Peyer's patch (tissue), 4 donors: ENCODE data around the gene EPOP.

ENCODE experiments used
- POLR2A ChIP-seq, 2 donors: fragments of 450-650 bp; IDR thresholded peaks; one replicate each; pipeline ENCODE4 v1.5.1; 2017; ENCODE audit warnings: antibody characterized with exemption in 2 of 2, mild to moderate bottlenecking in 2 of 2, moderate library complexity in 2 of 2
- TF ChIP-seq, protein P1 (sequence below), 6 experiments: fragments of 450-650 bp in 4 of 6; fragments of 200-600 bp in 2 of 6; sonication (generic) in 1 of 6; IDR thresholded peaks; one replicate each; pipeline ENCODE4 v1.5.1; 2017 to 2019; ENCODE audit warnings: antibody characterized with exemption in 6 of 6, mild to moderate bottlenecking in 3 of 6, moderate library complexity in 1 of 6

DNA sequence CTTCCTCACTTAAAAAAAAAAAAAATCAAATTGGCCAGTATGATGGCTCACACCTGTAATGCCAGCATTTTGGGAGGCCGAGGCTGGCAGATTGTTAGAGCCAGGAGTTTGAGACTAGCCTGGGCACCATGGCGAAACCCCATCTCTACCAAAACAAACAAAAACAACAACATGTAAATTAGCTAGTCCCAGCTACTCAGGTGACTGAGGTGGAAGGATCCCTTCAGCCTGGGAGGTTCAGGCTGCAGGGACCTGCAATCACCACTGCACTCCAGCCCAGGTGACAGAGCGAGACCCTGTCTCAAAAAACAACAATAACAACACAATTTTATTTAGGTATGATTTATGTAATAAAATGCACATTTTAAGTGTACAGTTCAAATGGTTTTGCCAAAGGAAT lies 6.3 kb upstream of the EPOP start:
- TF ChIP-seq POLR2A (IDR thresholded peaks at IDR 0.05): no peak
- TF ChIP-seq, protein P1, sequence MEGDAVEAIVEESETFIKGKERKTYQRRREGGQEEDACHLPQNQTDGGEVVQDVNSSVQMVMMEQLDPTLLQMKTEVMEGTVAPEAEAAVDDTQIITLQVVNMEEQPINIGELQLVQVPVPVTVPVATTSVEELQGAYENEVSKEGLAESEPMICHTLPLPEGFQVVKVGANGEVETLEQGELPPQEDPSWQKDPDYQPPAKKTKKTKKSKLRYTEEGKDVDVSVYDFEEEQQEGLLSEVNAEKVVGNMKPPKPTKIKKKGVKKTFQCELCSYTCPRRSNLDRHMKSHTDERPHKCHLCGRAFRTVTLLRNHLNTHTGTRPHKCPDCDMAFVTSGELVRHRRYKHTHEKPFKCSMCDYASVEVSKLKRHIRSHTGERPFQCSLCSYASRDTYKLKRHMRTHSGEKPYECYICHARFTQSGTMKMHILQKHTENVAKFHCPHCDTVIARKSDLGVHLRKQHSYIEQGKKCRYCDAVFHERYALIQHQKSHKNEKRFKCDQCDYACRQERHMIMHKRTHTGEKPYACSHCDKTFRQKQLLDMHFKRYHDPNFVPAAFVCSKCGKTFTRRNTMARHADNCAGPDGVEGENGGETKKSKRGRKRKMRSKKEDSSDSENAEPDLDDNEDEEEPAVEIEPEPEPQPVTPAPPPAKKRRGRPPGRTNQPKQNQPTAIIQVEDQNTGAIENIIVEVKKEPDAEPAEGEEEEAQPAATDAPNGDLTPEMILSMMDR (IDR thresholded peaks at IDR 0.05): no peak
